ENCODE results near the gene RAB42.
"Not testable (repeated sequence)": the region's sequence is repeated elsewhere in the genome, so short reads cannot be mapped to it uniquely, and the experiment has no call there.

The RAB42 gene

GRCh38 chr1:28591708-28592320 lies at the start of gene RAB42:
Gene RAB42, plus strand, starts transcription at chr1:28592265. Its CDS starts 247 bp downstream, at chr1:28592512.
- DNase-seq, result peak; percentile 29

- no peak for DNase-seq
Measured at GRCh38 chr1:28545246-28545628, 46.8 kb upstream of the RAB42 start.

- no peak for DNase-seq
Measured at GRCh38 chr1:28548318-28548717, 43.7 kb upstream of the RAB42 start.

- no peak for DNase-seq
Measured at GRCh38 chr1:28551381-28551780, 40.7 kb upstream of the RAB42 start.

GRCh38 chr1:28552758-28553663 lies 39.1 kb upstream of the RAB42 start, which contains the start of gene TRNAU1AP:
Gene TRNAU1AP, plus strand, starts transcription at chr1:28553085. Its CDS starts 26 bp downstream, at chr1:28553111.
- peak; percentile 97 for DNase-seq

GRCh38 chr1:28560886-28561285 lies 31.2 kb upstream of the RAB42 start:
- DNase-seq, result no peak

GRCh38 chr1:28564310-28564709 lies 27.8 kb upstream of the RAB42 start:
- DNase-seq, result no peak

GRCh38 chr1:28565040-28565439 lies 27.0 kb upstream of the RAB42 start:
- DNase-seq, result no peak

GRCh38 chr1:28565726-28566125 lies 26.3 kb upstream of the RAB42 start:
- no peak for DNase-seq

- no peak for DNase-seq
Measured at GRCh38 chr1:28566931-28567330, 25.1 kb upstream of the RAB42 start.

GRCh38 chr1:28571911-28572310 lies 20.2 kb upstream of the RAB42 start:
- no peak for DNase-seq

GRCh38 chr1:28572891-28573290 lies 19.2 kb upstream of the RAB42 start:
- DNase-seq, result not testable (repeated sequence)

- no peak for DNase-seq
Measured at GRCh38 chr1:28573564-28573963, 18.5 kb upstream of the RAB42 start.

GRCh38 chr1:28577052-28577678 lies 14.9 kb upstream of the RAB42 start:
- no peak for DNase-seq

GRCh38 chr1:28577738-28578536 lies 14.1 kb upstream of the RAB42 start:
- no peak for DNase-seq

GRCh38 chr1:28578696-28579218 lies 13.3 kb upstream of the RAB42 start:
- no peak for DNase-seq

- DNase-seq, result no peak
Measured at GRCh38 chr1:28579401-28579800, 12.7 kb upstream of the RAB42 start.

- no peak for DNase-seq
Measured at GRCh38 chr1:28580722-28581530, 11.1 kb upstream of the RAB42 start.

- peak; percentile 99 for DNase-seq
Measured at GRCh38 chr1:28581531-28582247, 10.4 kb upstream of the RAB42 start.

- DNase-seq, result no peak
Measured at GRCh38 chr1:28582248-28582615, 9.8 kb upstream of the RAB42 start.

Measured in retina (tissue), 1 donor.